ENCODE data around the gene SLC19A1.

DNA sequence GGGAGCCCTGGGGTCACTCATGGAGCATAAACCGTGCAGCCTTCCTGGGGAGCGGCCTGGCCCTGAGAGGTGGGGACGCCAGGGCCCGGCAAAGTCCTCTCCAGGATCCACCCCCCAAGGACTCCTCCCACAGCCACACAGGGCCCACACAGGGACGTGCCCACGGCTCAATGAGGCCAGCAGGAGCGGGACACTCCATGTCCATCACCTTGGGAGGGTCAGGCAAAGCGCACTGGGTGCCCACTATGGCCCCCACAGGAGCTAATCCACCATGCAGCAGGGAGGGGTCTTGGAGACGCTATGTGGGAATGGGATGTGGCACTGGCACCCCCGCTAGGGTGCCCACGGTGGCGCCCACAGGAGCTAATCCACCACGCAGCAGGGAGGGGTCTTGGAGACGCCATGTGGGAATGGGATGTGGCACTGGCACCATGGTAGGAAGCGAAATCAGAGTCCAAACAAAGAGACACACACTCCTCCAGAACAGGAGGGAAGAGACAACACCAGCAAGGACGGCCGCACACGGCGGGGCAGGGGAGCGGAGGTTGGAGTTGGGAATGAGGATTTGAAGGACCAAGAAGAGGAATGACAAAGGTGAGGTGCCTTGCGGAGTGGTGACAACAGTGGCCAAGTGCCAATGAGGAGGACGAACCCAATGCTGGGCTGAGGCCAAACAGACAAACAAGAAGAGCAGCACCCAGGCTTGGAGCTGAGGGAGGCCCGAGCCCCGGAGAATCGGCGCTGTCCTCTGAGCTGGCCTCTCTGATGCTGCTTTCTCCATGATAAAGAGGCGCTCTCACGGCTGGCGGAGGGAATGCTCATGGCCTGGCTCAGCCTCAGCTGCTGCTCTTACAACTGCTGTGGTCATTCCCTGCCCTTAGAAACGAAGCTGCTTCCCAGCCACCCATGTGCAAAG is 18.1 kb upstream of the SLC19A1 start:
- TF ChIP-seq POLR2AphosphoS5 (IDR thresholded peaks at IDR 0.05; ENCODE audit: borderline replicate concordance, low read depth, low read length) (no peak), EZH2 (IDR thresholded peaks at IDR 0.05) (no peak), FOXP2 (optimal IDR thresholded peaks at IDR 0.05; ENCODE audit: control extremely low read depth, extremely low read length, insufficient read depth) (no peak)

Data from SK-N-MC (cell line).